ENCODE measurements around the gene AMBP.

Gene AMBP

GRCh38 chr9:114051706-114052105 is 26.4 kb downstream of the AMBP start:
- Histone ChIP-seq H3K27ac (ENCODE audit: low read length) (no peak overlapping the region), H4K20me1 (ENCODE audit: insufficient read depth, low read length) (no peaks in the 10 kb centered on the region), H3K4me3 (ENCODE audit: low read length) (no peak overlapping the region), H3K9me3 (replicated peaks; ENCODE audit: insufficient read depth, low read length) (no peaks in the 10 kb centered on the region), H3F3A (ENCODE audit: insufficient read depth, low read length) (no peaks in the 10 kb centered on the region), H3K36me3 (replicated peaks; ENCODE audit: insufficient read depth, low read length) (no peaks in the 10 kb centered on the region), H3K79me2 (ENCODE audit: low read length) (no peaks in the 10 kb centered on the region), H3K4me1 (ENCODE audit: low read length) (no peaks in the 10 kb centered on the region), H3K9ac (ENCODE audit: low read length) (no peak overlapping the region), H3K4me2 (ENCODE audit: low read depth, low read length) (no peak overlapping the region), H3K9me2 (replicated peaks; ENCODE audit: insufficient read depth, low read length) (no peaks in the 10 kb centered on the region), H3K27me3 (replicated peaks; ENCODE audit: insufficient read depth, low read length) (no peaks in the 10 kb centered on the region), H2AFZ (ENCODE audit: low read length) (no peak overlapping the region)
- TF ChIP-seq EZH2 (optimal IDR thresholded peaks at IDR 0.05; ENCODE audit: low read depth, low read length) (no peak), CTCF (IDR thresholded peaks at IDR 0.05; ENCODE audit: low read length) (no peak), EZH2phosphoT487 (IDR thresholded peaks at IDR 0.05; ENCODE audit: low read length) (no peak)
- DNase-seq = no peak

GRCh38 chr9:114051281-114051680 is 26.8 kb downstream of the AMBP start:
- DNase-seq = no peak
- Histone ChIP-seq H3K27ac (ENCODE audit: low read length) (no peak overlapping the region), H3K36me3 (replicated peaks; ENCODE audit: insufficient read depth, low read length) (no peaks in the 10 kb centered on the region), H3K4me1 (ENCODE audit: low read length) (no peaks in the 10 kb centered on the region), H3K9ac (ENCODE audit: low read length) (no peak overlapping the region), H2AFZ (ENCODE audit: low read length) (no peak overlapping the region), H4K20me1 (ENCODE audit: insufficient read depth, low read length) (no peaks in the 10 kb centered on the region), H3K4me2 (ENCODE audit: low read depth, low read length) (no peak overlapping the region), H3K9me2 (replicated peaks; ENCODE audit: insufficient read depth, low read length) (no peaks in the 10 kb centered on the region), H3K9me3 (replicated peaks; ENCODE audit: insufficient read depth, low read length) (no peaks in the 10 kb centered on the region), H3K4me3 (ENCODE audit: low read length) (no peak overlapping the region), H3F3A (ENCODE audit: insufficient read depth, low read length) (no peaks in the 10 kb centered on the region), H3K79me2 (ENCODE audit: low read length) (no peaks in the 10 kb centered on the region), H3K27me3 (replicated peaks; ENCODE audit: insufficient read depth, low read length) (no peaks in the 10 kb centered on the region)
- TF ChIP-seq CTCF (IDR thresholded peaks at IDR 0.05; ENCODE audit: low read length) (no peak), EZH2 (optimal IDR thresholded peaks at IDR 0.05; ENCODE audit: low read depth, low read length) (no peak), EZH2phosphoT487 (IDR thresholded peaks at IDR 0.05; ENCODE audit: low read length) (no peak)

GRCh38 chr9:114050646-114051045 is 27.5 kb downstream of the AMBP start:
- Histone ChIP-seq H3K9ac (ENCODE audit: low read length) (no peak overlapping the region), H3K79me2 (ENCODE audit: low read length) (no peaks in the 10 kb centered on the region), H3K27ac (ENCODE audit: low read length) (no peak overlapping the region), H3K36me3 (replicated peaks; ENCODE audit: insufficient read depth, low read length) (no peaks in the 10 kb centered on the region), H3F3A (ENCODE audit: insufficient read depth, low read length) (no peaks in the 10 kb centered on the region), H3K4me3 (ENCODE audit: low read length) (no peak overlapping the region), H3K4me2 (ENCODE audit: low read depth, low read length) (no peak overlapping the region), H2AFZ (ENCODE audit: low read length) (no peak overlapping the region), H3K9me3 (replicated peaks; ENCODE audit: insufficient read depth, low read length) (no peaks in the 10 kb centered on the region), H3K27me3 (replicated peaks; ENCODE audit: insufficient read depth, low read length) (no peaks in the 10 kb centered on the region), H3K9me2 (replicated peaks; ENCODE audit: insufficient read depth, low read length) (no peaks in the 10 kb centered on the region), H3K4me1 (ENCODE audit: low read length) (no peaks in the 10 kb centered on the region), H4K20me1 (ENCODE audit: insufficient read depth, low read length) (no peaks in the 10 kb centered on the region)
- TF ChIP-seq CTCF (IDR thresholded peaks at IDR 0.05; ENCODE audit: low read length) (no peak), EZH2 (optimal IDR thresholded peaks at IDR 0.05; ENCODE audit: low read depth, low read length) (no peak), EZH2phosphoT487 (IDR thresholded peaks at IDR 0.05; ENCODE audit: low read length) (no peak)
- no peak for DNase-seq

All from MM.1S (cell line).